Spleen (tissue), 7 donors: ENCODE measurements around the gene LYRM7.

Source experiments
- POLR2A ChIP-seq, 3 donors: fragments of 450-650 bp; IDR thresholded peaks; one replicate each; pipeline ENCODE4 v1.5.1; 2017; ENCODE audit warnings: antibody characterized with exemption in 3 of 3, mild to moderate bottlenecking in 1 of 3
- POLR2AphosphoS5 ChIP-seq, 3 donors: sonication (generic); formaldehyde crosslinking; IDR thresholded peaks; one replicate each; pipeline ENCODE4 v1.5.1; 2017; ENCODE audit warnings: antibody characterized with exemption in 3 of 3
- TF ChIP-seq, protein P1 (sequence below), 11 experiments: fragments of 200-600 bp in 7 of 11; fragments of 450-650 bp in 4 of 11; sonication (generic) in 4 of 11; IDR thresholded peaks in 8 of 11; conservative IDR thresholded peaks in 3 of 11; 1 replicate in 7 of 11; 2 replicates in 4 of 11; pipeline versions ENCODE4 v1.4.0 to v1.8.0; 2016 to 2021; ENCODE audit warnings: antibody characterized with exemption in 11 of 11, inconsistent platforms in 4 of 11, mild to moderate bottlenecking in 1 of 11
- donor health status: DM: no; HTN: no; CAD: no; lungs with moderate emphysema.
- donor health status: DM: no; HTN: no; CAD: no.
- donor health status: DM: no; HTN: no; CAD: no.

DNA sequence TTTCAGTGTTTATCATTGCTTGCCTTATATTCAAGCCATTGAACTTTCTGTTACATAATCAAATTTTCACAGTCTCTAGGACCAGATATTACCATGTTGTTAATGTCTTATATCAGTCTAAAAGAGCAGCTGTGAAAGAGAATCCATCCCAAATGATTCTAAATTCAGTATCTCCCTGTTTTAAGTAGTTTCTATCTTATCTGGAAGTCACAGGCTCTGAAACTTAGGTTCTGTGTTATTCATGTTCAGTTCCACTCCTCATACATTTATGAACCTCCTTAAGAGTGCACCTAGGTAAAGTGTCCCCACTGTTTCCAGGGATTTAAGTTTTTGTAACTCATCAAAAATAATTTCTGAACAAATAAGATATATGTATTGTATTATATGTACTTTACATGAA lies 9.7 kb downstream of the LYRM7 start:
- TF ChIP-seq, protein P1, sequence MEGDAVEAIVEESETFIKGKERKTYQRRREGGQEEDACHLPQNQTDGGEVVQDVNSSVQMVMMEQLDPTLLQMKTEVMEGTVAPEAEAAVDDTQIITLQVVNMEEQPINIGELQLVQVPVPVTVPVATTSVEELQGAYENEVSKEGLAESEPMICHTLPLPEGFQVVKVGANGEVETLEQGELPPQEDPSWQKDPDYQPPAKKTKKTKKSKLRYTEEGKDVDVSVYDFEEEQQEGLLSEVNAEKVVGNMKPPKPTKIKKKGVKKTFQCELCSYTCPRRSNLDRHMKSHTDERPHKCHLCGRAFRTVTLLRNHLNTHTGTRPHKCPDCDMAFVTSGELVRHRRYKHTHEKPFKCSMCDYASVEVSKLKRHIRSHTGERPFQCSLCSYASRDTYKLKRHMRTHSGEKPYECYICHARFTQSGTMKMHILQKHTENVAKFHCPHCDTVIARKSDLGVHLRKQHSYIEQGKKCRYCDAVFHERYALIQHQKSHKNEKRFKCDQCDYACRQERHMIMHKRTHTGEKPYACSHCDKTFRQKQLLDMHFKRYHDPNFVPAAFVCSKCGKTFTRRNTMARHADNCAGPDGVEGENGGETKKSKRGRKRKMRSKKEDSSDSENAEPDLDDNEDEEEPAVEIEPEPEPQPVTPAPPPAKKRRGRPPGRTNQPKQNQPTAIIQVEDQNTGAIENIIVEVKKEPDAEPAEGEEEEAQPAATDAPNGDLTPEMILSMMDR (IDR thresholded peaks at IDR 0.05 in 8 of 11, conservative IDR thresholded peaks at IDR 0.05 in 3 of 11): no peak
- no peak for TF ChIP-seq POLR2A (IDR thresholded peaks at IDR 0.05)
- TF ChIP-seq POLR2AphosphoS5 (IDR thresholded peaks at IDR 0.05): no peak
